PC-9 (cell line): Measurements from ENCODE around the gene DOCK6.

Experiments used
- EZH2 ChIP-seq: fragments of 200-600 bp; sonication (generic); IDR thresholded peaks from 2 replicates; pipeline ENCODE4 v1.8.0; 2017; ENCODE audit warnings: antibody characterized with exemption, low read depth
- TF ChIP-seq, protein P1 (sequence below): fragments of 200-600 bp; sonication (generic); conservative IDR thresholded peaks from 2 replicates; pipeline ENCODE4 v1.6.1; 2017; ENCODE audit warnings: mixed run types, antibody characterized with exemption, mild to moderate bottlenecking, moderate library complexity

DNA sequence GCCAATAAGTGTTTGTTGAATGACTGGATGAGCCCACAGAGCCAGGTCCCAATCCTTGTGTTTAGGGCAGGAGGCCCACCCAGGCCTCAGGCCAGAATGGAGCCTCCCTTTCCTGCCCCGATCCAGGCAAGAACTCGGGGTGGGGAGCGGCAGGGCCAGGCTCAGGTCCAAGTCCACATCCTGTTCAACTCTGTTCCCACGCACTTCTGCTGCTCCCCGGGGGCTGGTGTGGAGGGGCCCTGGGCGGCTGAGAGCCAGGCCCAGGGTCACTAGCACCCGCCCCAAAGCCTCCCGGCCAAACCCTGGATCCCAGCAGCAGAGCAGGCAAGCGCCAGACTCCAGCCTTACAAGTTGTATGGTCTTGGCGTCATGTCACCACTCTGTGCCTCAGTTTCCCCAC, 14.9 kb downstream of the DOCK6 start:
- TF ChIP-seq, protein P1, sequence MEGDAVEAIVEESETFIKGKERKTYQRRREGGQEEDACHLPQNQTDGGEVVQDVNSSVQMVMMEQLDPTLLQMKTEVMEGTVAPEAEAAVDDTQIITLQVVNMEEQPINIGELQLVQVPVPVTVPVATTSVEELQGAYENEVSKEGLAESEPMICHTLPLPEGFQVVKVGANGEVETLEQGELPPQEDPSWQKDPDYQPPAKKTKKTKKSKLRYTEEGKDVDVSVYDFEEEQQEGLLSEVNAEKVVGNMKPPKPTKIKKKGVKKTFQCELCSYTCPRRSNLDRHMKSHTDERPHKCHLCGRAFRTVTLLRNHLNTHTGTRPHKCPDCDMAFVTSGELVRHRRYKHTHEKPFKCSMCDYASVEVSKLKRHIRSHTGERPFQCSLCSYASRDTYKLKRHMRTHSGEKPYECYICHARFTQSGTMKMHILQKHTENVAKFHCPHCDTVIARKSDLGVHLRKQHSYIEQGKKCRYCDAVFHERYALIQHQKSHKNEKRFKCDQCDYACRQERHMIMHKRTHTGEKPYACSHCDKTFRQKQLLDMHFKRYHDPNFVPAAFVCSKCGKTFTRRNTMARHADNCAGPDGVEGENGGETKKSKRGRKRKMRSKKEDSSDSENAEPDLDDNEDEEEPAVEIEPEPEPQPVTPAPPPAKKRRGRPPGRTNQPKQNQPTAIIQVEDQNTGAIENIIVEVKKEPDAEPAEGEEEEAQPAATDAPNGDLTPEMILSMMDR, result no peak
- no peak for TF ChIP-seq EZH2
